ENCODE measurements around the gene HSPG2. TPM values are rescaled to one million over a fixed set of nuclear protein-coding genes. Genes with fewer than 3 reads are reported as not detected.

The HSPG2 gene
- total and polyA plus RNA-seq, 10 of the 15 experiments (the other 5 are each of a cell fraction or from before 2014, with no cell fraction given) = 0.30 to 3.4 (median 0.73) TPM; not detected in 2

GRCh38 chr1:21838359-21839157 lies 98.6 kb downstream of the HSPG2 start:
- FAIRE-seq (no peak), DNase-seq (ENCODE audit: low read depth, low spot score) (no peak), ATAC-seq (no peak)
- H4K20me1 ChIP-seq (ENCODE audit: control insufficient read depth, insufficient read depth) = no peaks in the 10 kb centered on the region
- CTCF ChIA-PET = no interaction called here
- in situ Hi-C loops (cut with MboI) (no loop called here), intact Hi-C loops (cut with micrococcal nuclease; ENCODE audit: unreplicated experiment) (no loop called here)
- H2AFZ ChIP-seq (ENCODE audit: control insufficient read depth, low read depth, low read length) = no peak overlapping the region
- H3K79me2 ChIP-seq (ENCODE audit: control insufficient read depth, insufficient read depth, low read length) = no peaks in the 10 kb centered on the region
- TF ChIP-seq CHD1 (IDR thresholded peaks at IDR 0.05; ENCODE audit: low read depth, low read length) (no peak), EED (IDR thresholded peaks at IDR 0.05; ENCODE audit: low read depth) (no peak), NR2F1 (conservative IDR thresholded peaks at IDR 0.05) (no peak), ATF2 (IDR thresholded peaks at IDR 0.05; ENCODE audit: low read length) (no peak), POU2F2 (IDR thresholded peaks at IDR 0.05; ENCODE audit: borderline replicate concordance, low read depth, low read length) (no peak), RBBP5 (conservative IDR thresholded peaks at IDR 0.05) (no peak), NR2C2 (IDR thresholded peaks at IDR 0.05; ENCODE audit: borderline replicate concordance, control insufficient read depth, insufficient read length, low read depth) (no peak), ESRRA (IDR thresholded peaks at IDR 0.05; ENCODE audit: low read length) (no peak), ETV6 (conservative IDR thresholded peaks at IDR 0.05 in 1 of 2, IDR thresholded peaks at IDR 0.05 in 1 of 2; ENCODE audit: borderline replicate concordance in 1 of 2, low read depth in 1 of 2) (no peak), GATAD2B (conservative IDR thresholded peaks at IDR 0.05; ENCODE audit: low read depth) (no peak), NBN (IDR thresholded peaks at IDR 0.05) (no peak), RCOR1 (conservative IDR thresholded peaks at IDR 0.05; ENCODE audit: low read depth, low read length) (no peak), ASH2L (IDR thresholded peaks at IDR 0.05; ENCODE audit: borderline replicate concordance, low read depth) (no peak), SREBF2 (IDR thresholded peaks at IDR 0.05; ENCODE audit: low read length) (no peak)
- TF ChIP-seq, protein P1, sequence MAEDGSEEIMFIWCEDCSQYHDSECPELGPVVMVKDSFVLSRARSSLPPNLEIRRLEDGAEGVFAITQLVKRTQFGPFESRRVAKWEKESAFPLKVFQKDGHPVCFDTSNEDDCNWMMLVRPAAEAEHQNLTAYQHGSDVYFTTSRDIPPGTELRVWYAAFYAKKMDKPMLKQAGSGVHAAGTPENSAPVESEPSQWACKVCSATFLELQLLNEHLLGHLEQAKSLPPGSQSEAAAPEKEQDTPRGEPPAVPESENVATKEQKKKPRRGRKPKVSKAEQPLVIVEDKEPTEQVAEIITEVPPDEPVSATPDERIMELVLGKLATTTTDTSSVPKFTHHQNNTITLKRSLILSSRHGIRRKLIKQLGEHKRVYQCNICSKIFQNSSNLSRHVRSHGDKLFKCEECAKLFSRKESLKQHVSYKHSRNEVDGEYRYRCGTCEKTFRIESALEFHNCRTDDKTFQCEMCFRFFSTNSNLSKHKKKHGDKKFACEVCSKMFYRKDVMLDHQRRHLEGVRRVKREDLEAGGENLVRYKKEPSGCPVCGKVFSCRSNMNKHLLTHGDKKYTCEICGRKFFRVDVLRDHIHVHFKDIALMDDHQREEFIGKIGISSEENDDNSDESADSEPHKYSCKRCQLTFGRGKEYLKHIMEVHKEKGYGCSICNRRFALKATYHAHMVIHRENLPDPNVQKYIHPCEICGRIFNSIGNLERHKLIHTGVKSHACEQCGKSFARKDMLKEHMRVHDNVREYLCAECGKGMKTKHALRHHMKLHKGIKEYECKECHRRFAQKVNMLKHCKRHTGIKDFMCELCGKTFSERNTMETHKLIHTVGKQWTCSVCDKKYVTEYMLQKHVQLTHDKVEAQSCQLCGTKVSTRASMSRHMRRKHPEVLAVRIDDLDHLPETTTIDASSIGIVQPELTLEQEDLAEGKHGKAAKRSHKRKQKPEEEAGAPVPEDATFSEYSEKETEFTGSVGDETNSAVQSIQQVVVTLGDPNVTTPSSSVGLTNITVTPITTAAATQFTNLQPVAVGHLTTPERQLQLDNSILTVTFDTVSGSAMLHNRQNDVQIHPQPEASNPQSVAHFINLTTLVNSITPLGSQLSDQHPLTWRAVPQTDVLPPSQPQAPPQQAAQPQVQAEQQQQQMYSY (CRISPR knock-in tag; IDR thresholded peaks at IDR 0.05) = no peak
- TF ChIP-seq, protein P2, sequence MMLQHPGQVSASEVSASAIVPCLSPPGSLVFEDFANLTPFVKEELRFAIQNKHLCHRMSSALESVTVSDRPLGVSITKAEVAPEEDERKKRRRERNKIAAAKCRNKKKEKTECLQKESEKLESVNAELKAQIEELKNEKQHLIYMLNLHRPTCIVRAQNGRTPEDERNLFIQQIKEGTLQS (IDR thresholded peaks at IDR 0.05; ENCODE audit: borderline replicate concordance, extremely low read depth, low read depth, low read length) = no peak
- peaks cover 3% of the 10 kb centered on the region; the same call in 1 of the 3 replicates for H3K9me3 ChIP-seq (replicated peaks; ENCODE audit: control insufficient read depth, insufficient read depth, low read length)
- SMC1A ChIA-PET (ENCODE audit: uncharacterized antibody, unreplicated experiment) = no interaction called here
- H3K27ac ChIP-seq (ENCODE audit: control insufficient read depth, insufficient read depth) = no peak overlapping the region
- no peak overlapping the region for H3K4me3 ChIP-seq
- RAD21 ChIA-PET (ENCODE audit: unreplicated experiment) = no interaction called here
- H3K36me3 ChIP-seq (ENCODE audit: control insufficient read depth in 2 of 2, insufficient read depth in 2 of 2, low read length in 1 of 2) = no peaks in the 10 kb centered on the region
- POLR2A ChIA-PET = interaction anchor here (0.6 kb wide), 1 partner anchor 13 kb away, joined by 3 read pairs; no protein-coding TSS in a partner anchor
- H3K4me2 ChIP-seq (ENCODE audit: control insufficient read depth, insufficient read depth) = no peak overlapping the region
- no peaks in the 10 kb centered on the region for H3K27me3 ChIP-seq (replicated peaks in 1 of 2; ENCODE audit: control insufficient read depth in 2 of 2, insufficient read depth in 2 of 2, low read length in 1 of 2)
- BruUV-seq (replicated peaks) = no TSS peak
- 53% methylated on average over 23 of the region's 23 CpGs for WGBS (ENCODE audit: insufficient coverage, insufficient replicate concordance, low lambda C conversion rate, missing lambda C conversion rate)
- H3K9ac ChIP-seq (ENCODE audit: control insufficient read depth, insufficient read depth, low read length) = no peak overlapping the region
- no peaks in the 10 kb centered on the region for H3K4me1 ChIP-seq (ENCODE audit: control insufficient read depth, insufficient read depth, low read length)

Measured in GM12878 (cell line).